IMR-90 (cell line): ENCODE measurements around the gene SYCE3. TPM values are rescaled to one million over a fixed set of nuclear protein-coding genes. Genes with fewer than 3 reads are reported as not detected.
A peak's percentile ranks its signal among the peaks of the same experiment; 100 is the strongest.

ENCODE experiments used
- ATAC-seq: fragments of 200-7000 bp; cut with Tn5 transposase; 2 replicates; pipeline ENCODE4 v1.9.1; 2020; ENCODE audit warnings: low read depth, mild to moderate bottlenecking, moderate library complexity
- BruUV-seq: library from RNA; stranded (reverse); fragments of 400-500 nt; replicated peaks from 2 replicates; lab custom pipeline; 2021; lab: Mats Ljungman, UMichigan
- CTCF ChIA-PET: fragments of 300-600 bp; formaldehyde crosslinking; extraction: SDS; loops from one replicate; lab custom pipeline; 2021; ENCODE audit warnings: antibody characterized with exemption; lab: Yijun Ruan, JAX
- POLR2A ChIA-PET: fragments of 300-600 bp; sonication (Branson Sonifier 250); formaldehyde crosslinking; loops from one replicate; lab custom pipeline; 2022; ENCODE audit warnings: antibody characterized with exemption; ENCODE audit not compliant: unreplicated experiment; lab: Charles Lee
- DNase-seq: peaks from one replicate; pipeline ENCODE4 v3.0.0; 2013
- H2AFZ ChIP-seq: replicated peaks from 2 replicates; pipeline ENCODE3; 2013; ENCODE audit warnings: low read length, mild to moderate bottlenecking; ENCODE audit not compliant: poor library complexity
- H2AK5ac ChIP-seq: 2 replicates; pipeline ENCODE4 v1.6.1; 2013; ENCODE audit warnings: low read depth, low read length, inconsistent platforms
- H2AK9ac ChIP-seq: replicated peaks from 2 replicates; pipeline ENCODE3; 2013; ENCODE audit warnings: mild to moderate bottlenecking, low read depth, low read length, moderate library complexity; ENCODE audit not compliant: poor library complexity
- H2BK120ac ChIP-seq: 2 replicates; pipeline ENCODE4 v1.6.1; 2013; ENCODE audit warnings: low read depth, low read length, inconsistent platforms
- H2BK15ac ChIP-seq: 3 replicates; pipeline ENCODE4 v1.6.1; 2013; ENCODE audit warnings: low read depth, low read length, inconsistent platforms
- H2BK20ac ChIP-seq: 2 replicates; pipeline ENCODE4 v1.6.1; 2013; ENCODE audit warnings: low read depth, mild to moderate bottlenecking, inconsistent platforms, low read length, moderate library complexity
- H2BK5ac ChIP-seq: 2 replicates; pipeline ENCODE4 v1.6.1; 2013; ENCODE audit warnings: mild to moderate bottlenecking, low read depth, low read length, inconsistent platforms; ENCODE audit not compliant: poor library complexity, severe bottlenecking
- H3K14ac ChIP-seq: replicated peaks from 2 replicates; pipeline ENCODE4 v1.6.1; 2013; ENCODE audit warnings: low read depth, low read length, inconsistent platforms
- H3K18ac ChIP-seq: 2 replicates; pipeline ENCODE4 v1.6.1; 2013; ENCODE audit warnings: low read depth, low read length, control low read depth
- H3K23ac ChIP-seq: 2 replicates; pipeline ENCODE4 v1.6.1; 2013; ENCODE audit warnings: low read depth, low read length, inconsistent platforms
- H3K27ac ChIP-seq: 2 replicates; pipeline ENCODE4 v1.5.1; 2013; ENCODE audit warnings: mild to moderate bottlenecking, control low read depth, low read length; ENCODE audit not compliant: insufficient read depth
- H3K27me3 ChIP-seq: 2 replicates; pipeline ENCODE4 v1.6.1; 2013; ENCODE audit warnings: low read length; ENCODE audit not compliant: control insufficient read depth, insufficient read depth
- H3K36me3 ChIP-seq: 2 replicates; pipeline ENCODE4 v1.6.1; 2013; ENCODE audit warnings: low read length, mixed read lengths; ENCODE audit not compliant: control insufficient read depth, insufficient read depth
- H3K4ac ChIP-seq: 2 replicates; pipeline ENCODE4 v1.6.1; 2013; ENCODE audit warnings: low read depth, low read length, inconsistent platforms
- H3K4me1 ChIP-seq: 2 replicates; pipeline ENCODE4 v1.6.1; 2013; ENCODE audit warnings: low read length, mixed read lengths; ENCODE audit not compliant: control insufficient read depth, insufficient read depth
- H3K4me2 ChIP-seq: 2 replicates; pipeline ENCODE4 v1.6.1; 2013; ENCODE audit warnings: low read depth, mild to moderate bottlenecking, control low read depth, low read length, moderate library complexity
- H3K4me3 ChIP-seq: 2 replicates; pipeline ENCODE4 v1.5.1; 2013; ENCODE audit warnings: low read depth, mild to moderate bottlenecking, control low read depth, low read length, moderate library complexity; ENCODE audit not compliant: insufficient read depth
- H3K56ac ChIP-seq: 2 replicates; pipeline ENCODE4 v1.6.1; 2013; ENCODE audit warnings: low read length, inconsistent platforms; ENCODE audit not compliant: insufficient read depth; ENCODE audit errors: extremely low read depth
- H3K79me1 ChIP-seq, 2 experiments: 2 replicates each; pipeline ENCODE4 v1.6.1; 2013; ENCODE audit warnings: low read length in 2 of 2, inconsistent platforms in 1 of 2, low read depth in 1 of 2
- H3K9ac ChIP-seq: 2 replicates; pipeline ENCODE4 v1.6.1; 2013; ENCODE audit warnings: low read depth, low read length, control low read depth
- H3K9me1 ChIP-seq: 2 replicates; pipeline ENCODE4 v1.6.1; 2013; ENCODE audit warnings: low read length, inconsistent platforms; ENCODE audit not compliant: insufficient read depth
- H3K9me3 ChIP-seq: 2 replicates; pipeline ENCODE4 v1.6.1; 2013; ENCODE audit warnings: low read length; ENCODE audit not compliant: control insufficient read depth, insufficient read depth
- H4K20me1 ChIP-seq: 2 replicates; pipeline ENCODE4 v1.6.1; 2013; ENCODE audit warnings: low read length, inconsistent platforms; ENCODE audit not compliant: insufficient read depth
- H4K5ac ChIP-seq: 2 replicates; pipeline ENCODE4 v1.6.1; 2013; ENCODE audit warnings: mild to moderate bottlenecking, low read depth, low read length, control low read depth
- H4K8ac ChIP-seq, 2 experiments: 2 replicates each; pipeline ENCODE4 v1.6.1; 2013; ENCODE audit warnings: low read depth in 2 of 2, low read length in 2 of 2, control low read depth in 1 of 2, inconsistent platforms in 1 of 2
- H4K91ac ChIP-seq: 2 replicates; pipeline ENCODE4 v1.6.1; 2013; ENCODE audit warnings: low read depth, low read length, inconsistent platforms; ENCODE audit not compliant: insufficient read depth
- BHLHE40 ChIP-seq: fragments of 150-350 bp; IDR thresholded peaks from 2 replicates; pipeline ENCODE4 v1.6.1; 2016; ENCODE audit warnings: mild to moderate bottlenecking, low read depth, low read length
- CEBPB ChIP-seq: IDR thresholded peaks from 2 replicates; pipeline ENCODE4 v1.6.1; 2012; ENCODE audit warnings: low read depth, low read length, improper control_type of control experiment
- CHD1 ChIP-seq: IDR thresholded peaks from 2 replicates; pipeline ENCODE4 v1.6.1; 2012; ENCODE audit warnings: low read depth, low read length, improper control_type of control experiment
- CTCF ChIP-seq: conservative IDR thresholded peaks from 2 replicates; pipeline ENCODE4 v1.5.1; 2012; ENCODE audit warnings: mild to moderate bottlenecking, low read depth, low read length, improper control_type of control experiment
- ELK1 ChIP-seq: fragments of 150-350 bp; IDR thresholded peaks from 2 replicates; pipeline ENCODE4 v1.6.1; 2016; ENCODE audit warnings: low read depth, mild to moderate bottlenecking, low read length, moderate library complexity, borderline replicate concordance
- FOS ChIP-seq: fragments of 150-350 bp; IDR thresholded peaks from 2 replicates; pipeline ENCODE4 v1.6.1; 2016; ENCODE audit warnings: low read depth, low read length
- MAFK ChIP-seq: IDR thresholded peaks from 2 replicates; pipeline ENCODE4 v1.6.1; 2012; ENCODE audit warnings: low read depth, low read length, improper control_type of control experiment
- MAZ ChIP-seq: IDR thresholded peaks from 2 replicates; pipeline ENCODE4 v1.6.1; 2012; ENCODE audit warnings: low read depth, mild to moderate bottlenecking, low read length, improper control_type of control experiment, moderate library complexity, borderline replicate concordance
- MXI1 ChIP-seq: IDR thresholded peaks from 2 replicates; pipeline ENCODE4 v1.6.1; 2012; ENCODE audit warnings: low read depth, mild to moderate bottlenecking, low read length, moderate library complexity, borderline replicate concordance
- NFE2L2 ChIP-seq: fragments of 150-350 bp; IDR thresholded peaks from 2 replicates; pipeline ENCODE4 v1.6.1; 2016; ENCODE audit warnings: low read depth, mild to moderate bottlenecking, low read length
- POLR2A ChIP-seq: IDR thresholded peaks from 2 replicates; pipeline ENCODE4 v1.6.1; 2012; ENCODE audit warnings: mild to moderate bottlenecking, low read depth, low read length
- RAD21 ChIP-seq: IDR thresholded peaks from 2 replicates; pipeline ENCODE4 v1.6.1; 2012; ENCODE audit warnings: low read length, improper control_type of control experiment
- RCOR1 ChIP-seq: IDR thresholded peaks from 2 replicates; pipeline ENCODE4 v1.6.1; 2012; ENCODE audit warnings: mild to moderate bottlenecking, low read length, improper control_type of control experiment; ENCODE audit not compliant: insufficient replicate concordance
- RFX5 ChIP-seq: IDR thresholded peaks from 2 replicates; pipeline ENCODE4 v1.8.0; 2012; ENCODE audit warnings: low read depth, mild to moderate bottlenecking, low read length, moderate library complexity
- SMC3 ChIP-seq: fragments of 150-350 bp; IDR thresholded peaks from 2 replicates; pipeline ENCODE4 v1.6.1; 2016; ENCODE audit warnings: low read depth, mild to moderate bottlenecking, antibody characterized with exemption, low read length, moderate library complexity
- USF2 ChIP-seq: fragments of 150-350 bp; IDR thresholded peaks from 2 replicates; pipeline ENCODE4 v1.6.1; 2017; ENCODE audit warnings: mild to moderate bottlenecking, antibody characterized with exemption, low read length, low read depth
- WGBS, 2 experiments: methylation state at CpG; one replicate each; pipeline versions ENCODE4 v1.1.5 to v1.1.7; 2013; ENCODE audit warnings: missing lambda C conversion rate in 2 of 2; ENCODE audit not compliant: insufficient read length in 1 of 2; ENCODE audit errors: extremely low coverage in 2 of 2; 5-methylcytosine and 5-hydroxymethylcytosine counted together
- dilution Hi-C: fragments of 300-500 bp; cut with HindIII; formaldehyde crosslinking; loops from one replicate; pipeline ENCODE4 v1.14.3; 2018; ENCODE audit warnings: low sequenced_read_pairs; ENCODE audit not compliant: unreplicated experiment
- in situ Hi-C: fragments of 300-500 bp; cut with MboI; formaldehyde crosslinking; loops from 3 replicates; pipeline ENCODE4 v1.14.3; 2019; ENCODE audit warnings: low sequenced_read_pairs, inconsistent platforms, mixed read lengths
- intact Hi-C: fragments of 100-400 bp; cut with micrococcal nuclease; formaldehyde crosslinking; loops from 2 replicates; pipeline ENCODE4 v1.10.0; 2022
- polyA plus RNA-seq, 3 experiments: library from polyadenylated mRNA; depleted of rRNA; stranded (reverse); fragments of >200 nt; gene quantifications; 2 replicates each; pipeline ENCODE4 v1.2.3, GENCODE V29; 2012; ENCODE audit warnings: low replicate concordance in 1 of 3
- total RNA-seq: library from RNA; depleted of rRNA; stranded (reverse); fragments of >200 nt; gene quantifications from 2 replicates; pipeline ENCODE4 v1.2.3, GENCODE V29; 2012

The SYCE3 gene
- total and polyA plus RNA-seq, 2 of the 4 experiments (the other 2 are of a cell fraction): not detected

GRCh38 chr22:50521710-50522109 lies 41.0 kb downstream of the SYCE3 start:
- TF ChIP-seq CEBPB (no peak), POLR2A (no peak), USF2 (no peak), RAD21 (no peak), MXI1 (no peak), NFE2L2 (no peak), SMC3 (no peak), ELK1 (no peak), RFX5 (no peak), CTCF (no peak), MAFK (no peak), BHLHE40 (no peak), FOS (no peak), RCOR1 (no peak), CHD1 (no peak), MAZ (no peak)
- DNase-seq (no peak), ATAC-seq (no peak)
- intact Hi-C loops (no loop called here), in situ Hi-C loops (no loop called here), dilution Hi-C loops (no loop called here)
- Histone ChIP-seq H3K27me3 (no peaks in the 10 kb centered on the region), H2BK15ac (no peak overlapping the region), H2BK120ac (no peak overlapping the region), H4K5ac (no peak overlapping the region), H3K36me3 (peaks cover 44% of the 10 kb centered on the region), H3K9ac (no peak overlapping the region), H3K79me1 (peaks cover 8 to 42% of the 10 kb centered on the region in 2 experiments), H3K23ac (no peak overlapping the region), H3K4me3 (no peak overlapping the region), H3K27ac (no peak overlapping the region), H3K9me3 (no peaks in the 10 kb centered on the region), H2AK9ac (peak overlapping the region; percentile 55), H3K4ac (no peak overlapping the region), H2BK20ac (no peak overlapping the region), H4K20me1 (peaks cover 19% of the 10 kb centered on the region), H3K18ac (no peak overlapping the region), H3K9me1 (peaks cover 4% of the 10 kb centered on the region), H3K56ac (no peak overlapping the region), H4K8ac (no peak overlapping the region), H2AK5ac (no peak overlapping the region), H4K91ac (no peak overlapping the region), H3K4me2 (no peak overlapping the region), H2AFZ (no peak overlapping the region), H3K4me1 (peaks cover 8% of the 10 kb centered on the region), H3K14ac (no peak overlapping the region), H2BK5ac (no peak overlapping the region)
- CTCF ChIA-PET: interaction anchor here (0.5 kb wide), 1 partner anchor 63 kb away, joined by 4 read pairs; no protein-coding TSS in a partner anchor
- no TSS peak for BruUV-seq
- POLR2A ChIA-PET: no interaction called here
- WGBS, 2 experiments: 98% methylated on average over 5 of the region's 10 CpGs; no CpG with 5 or more reads in 1 of the 2 experiments
